Measurements from ENCODE around the gene PROM1.

DNA sequence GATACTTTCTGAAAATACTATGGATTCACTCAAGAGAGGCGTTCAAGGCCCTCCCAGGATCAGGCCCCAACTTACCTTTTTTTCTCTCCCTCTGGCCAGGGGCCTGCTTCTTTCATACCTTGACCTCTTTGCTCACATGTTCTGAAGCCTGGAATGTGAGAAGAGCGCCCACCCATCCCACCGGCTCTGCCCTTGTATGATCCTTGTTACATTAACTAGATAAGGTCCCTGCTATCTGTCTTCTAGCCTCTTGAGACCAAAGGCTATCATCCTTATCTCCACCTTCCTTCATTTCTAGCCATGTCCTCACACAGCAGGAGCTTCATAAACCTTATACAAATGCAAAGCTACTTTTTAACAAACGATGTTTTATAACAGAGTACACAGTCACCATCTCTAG, 45.9 kb downstream of the PROM1 start:
- TF ChIP-seq, protein P1, sequence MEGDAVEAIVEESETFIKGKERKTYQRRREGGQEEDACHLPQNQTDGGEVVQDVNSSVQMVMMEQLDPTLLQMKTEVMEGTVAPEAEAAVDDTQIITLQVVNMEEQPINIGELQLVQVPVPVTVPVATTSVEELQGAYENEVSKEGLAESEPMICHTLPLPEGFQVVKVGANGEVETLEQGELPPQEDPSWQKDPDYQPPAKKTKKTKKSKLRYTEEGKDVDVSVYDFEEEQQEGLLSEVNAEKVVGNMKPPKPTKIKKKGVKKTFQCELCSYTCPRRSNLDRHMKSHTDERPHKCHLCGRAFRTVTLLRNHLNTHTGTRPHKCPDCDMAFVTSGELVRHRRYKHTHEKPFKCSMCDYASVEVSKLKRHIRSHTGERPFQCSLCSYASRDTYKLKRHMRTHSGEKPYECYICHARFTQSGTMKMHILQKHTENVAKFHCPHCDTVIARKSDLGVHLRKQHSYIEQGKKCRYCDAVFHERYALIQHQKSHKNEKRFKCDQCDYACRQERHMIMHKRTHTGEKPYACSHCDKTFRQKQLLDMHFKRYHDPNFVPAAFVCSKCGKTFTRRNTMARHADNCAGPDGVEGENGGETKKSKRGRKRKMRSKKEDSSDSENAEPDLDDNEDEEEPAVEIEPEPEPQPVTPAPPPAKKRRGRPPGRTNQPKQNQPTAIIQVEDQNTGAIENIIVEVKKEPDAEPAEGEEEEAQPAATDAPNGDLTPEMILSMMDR (IDR thresholded peaks at IDR 0.05), result no peak
- no peak for TF ChIP-seq POLR2A (IDR thresholded peaks at IDR 0.05)
- TF ChIP-seq EP300 (IDR thresholded peaks at IDR 0.05), result no peak
- no peak for TF ChIP-seq POLR2AphosphoS5 (IDR thresholded peaks at IDR 0.05)
